AG09319 (cell line): ENCODE data around the gene UBP1.
"Not testable (repeated sequence)": the region's sequence is repeated elsewhere in the genome, so short reads cannot be mapped to it uniquely, and the experiment has no call there.

Experiments
- DNase-seq: peaks from one replicate; pipeline ENCODE4 v3.0.0-alpha.2; 2010; ENCODE audit warnings: low read depth; ENCODE audit errors: extremely low read depth
- CTCF ChIP-seq: IDR thresholded peaks from 2 replicates; pipeline ENCODE4 v1.5.1; 2011; ENCODE audit warnings: low read depth, mild to moderate bottlenecking, inconsistent platforms, low read length, moderate library complexity

The UBP1 gene

GRCh38 chr3:33360136-33360825 is 79.9 kb downstream of the UBP1 start:
- no peak for TF ChIP-seq CTCF
- DNase-seq: no peak

GRCh38 chr3:33358172-33358781 is 81.9 kb downstream of the UBP1 start:
- TF ChIP-seq CTCF: no peak
- no peak for DNase-seq

- no peak for TF ChIP-seq CTCF
- no peak for DNase-seq
Measured at GRCh38 chr3:33355611-33356010, 84.6 kb downstream of the UBP1 start.

- no peak for TF ChIP-seq CTCF
- DNase-seq: no peak
Measured at GRCh38 chr3:33339758-33340157, 100.4 kb downstream of the UBP1 start.

- not testable (repeated sequence) for DNase-seq
Measured at GRCh38 chr3:33338936-33339465, 101.2 kb downstream of the UBP1 start.
